HepG2 (cell line): Measurements from ENCODE around the gene SLC51B. TPM values are rescaled to one million over a fixed set of nuclear protein-coding genes. Genes with fewer than 3 reads are reported as not detected.

ENCODE experiments used
- CEBPG ChIP-seq: IDR thresholded peaks from 2 replicates; pipeline ENCODE4 v1.6.1; 2016
- ELF1 ChIP-seq: sonication (generic); formaldehyde crosslinking; IDR thresholded peaks from 2 replicates; pipeline ENCODE4 v1.4.0; 2020; ENCODE audit warnings: missing genetic modification reagents
- FOSL1 ChIP-seq: sonication (generic); formaldehyde crosslinking; IDR thresholded peaks from 2 replicates; pipeline ENCODE4 v1.9.0; 2021; ENCODE audit warnings: missing genetic modification reagents, borderline replicate concordance
- GABPB1 ChIP-seq: IDR thresholded peaks from 2 replicates; pipeline ENCODE4 v1.6.1; 2016; ENCODE audit warnings: mild to moderate bottlenecking, missing genetic modification reagents, moderate library complexity, missing compliant biosample characterization
- GATAD2A ChIP-seq: IDR thresholded peaks from 2 replicates; pipeline ENCODE4 v1.6.1; 2016
- GZF1 ChIP-seq: sonication (generic); formaldehyde crosslinking; IDR thresholded peaks from 2 replicates; pipeline ENCODE4 v1.5.1; 2020; ENCODE audit warnings: mild to moderate bottlenecking, missing genetic modification reagents
- HNF4A ChIP-seq: sonication (generic); formaldehyde crosslinking; IDR thresholded peaks from 2 replicates; pipeline ENCODE4 v1.4.0; 2020; ENCODE audit warnings: missing genetic modification reagents
- HNF4G ChIP-seq, 2 experiments: sonication (generic) in 1 of 2; formaldehyde crosslinking in 1 of 2; IDR thresholded peaks; 2 replicates each; pipeline versions ENCODE4 v1.4.0 to v1.6.1; 2011 to 2020; ENCODE audit warnings: borderline replicate concordance in 2 of 2, low read depth in 2 of 2, mild to moderate bottlenecking in 2 of 2, low read length in 1 of 2, missing genetic modification reagents in 1 of 2, moderate library complexity in 1 of 2
- KAT7 ChIP-seq: IDR thresholded peaks from 2 replicates; pipeline ENCODE4 v1.6.1; 2018; ENCODE audit warnings: borderline replicate concordance, missing compliant biosample characterization
- MBNL3 ChIP-seq: fragments of 250-450 bp; sonication (Bioruptor Pico); conservative IDR thresholded peaks from 2 replicates; pipeline ENCODE4 v1.8.0; 2022; ENCODE audit warnings: mild to moderate bottlenecking, inconsistent platforms
- NFKBIZ ChIP-seq: IDR thresholded peaks from 2 replicates; pipeline ENCODE4 v1.6.1; 2018; ENCODE audit warnings: missing genetic modification reagents, missing compliant biosample characterization
- POGZ ChIP-seq: sonication (generic); formaldehyde crosslinking; IDR thresholded peaks from 2 replicates; pipeline ENCODE4 v1.4.0; 2020; ENCODE audit warnings: mild to moderate bottlenecking, missing genetic modification reagents
- SMARCC2 ChIP-seq: fragments of 450-650 bp; IDR thresholded peaks from 2 replicates; pipeline ENCODE4 v1.6.1; 2017; ENCODE audit warnings: antibody characterized with exemption, mild to moderate bottlenecking
- SNRNP70 ChIP-seq: fragments of 200-400 bp; formaldehyde crosslinking; IDR thresholded peaks from 2 replicates; pipeline ENCODE4 v1.6.1; 2017; ENCODE audit warnings: mild to moderate bottlenecking, low read depth, low read length, moderate library complexity
- SOX13 ChIP-seq, 3 experiments: fragments of 450-650 bp in 1 of 3; sonication (generic) in 1 of 3; formaldehyde crosslinking in 1 of 3; IDR thresholded peaks in 2 of 3; conservative IDR thresholded peaks in 1 of 3; 2 replicates each; pipeline versions ENCODE4 v1.5.0 to v1.6.1; 2016 to 2020; ENCODE audit warnings: antibody characterized with exemption in 1 of 3, mild to moderate bottlenecking in 1 of 3, missing compliant biosample characterization in 1 of 3, missing genetic modification reagents in 1 of 3, moderate library complexity in 1 of 3
- TFAP4 ChIP-seq: sonication (generic); IDR thresholded peaks from 2 replicates; pipeline ENCODE4 v1.6.1; 2016; ENCODE audit warnings: low read depth, borderline replicate concordance
- THYN1 ChIP-seq: sonication (generic); formaldehyde crosslinking; IDR thresholded peaks from 2 replicates; pipeline ENCODE4 v1.8.1; 2023; ENCODE audit warnings: low read depth, mild to moderate bottlenecking, moderate library complexity, missing genetic modification reagents, borderline replicate concordance
- TSC22D2 ChIP-seq: sonication (generic); formaldehyde crosslinking; IDR thresholded peaks from 2 replicates; pipeline ENCODE4 v1.5.1; 2020; ENCODE audit warnings: missing genetic modification reagents, mild to moderate bottlenecking, borderline replicate concordance
- XRCC5 ChIP-seq: fragments of 200-400 bp; formaldehyde crosslinking; optimal IDR thresholded peaks from 2 replicates; pipeline ENCODE3; 2017; ENCODE audit warnings: mild to moderate bottlenecking, low read length
- ZFYVE20 ChIP-seq: sonication (generic); formaldehyde crosslinking; IDR thresholded peaks from 2 replicates; pipeline ENCODE4 v1.8.0; 2023; ENCODE audit warnings: low read depth, mild to moderate bottlenecking, moderate library complexity, missing genetic modification reagents, borderline replicate concordance
- ZNF253 ChIP-seq: sonication (generic); formaldehyde crosslinking; IDR thresholded peaks from 2 replicates; pipeline ENCODE4 v1.8.0; 2022; ENCODE audit warnings: mild to moderate bottlenecking, missing genetic modification reagents, borderline replicate concordance
- ZNF430 ChIP-seq: sonication (generic); formaldehyde crosslinking; IDR thresholded peaks from 2 replicates; pipeline ENCODE4 v1.9.0; 2021; ENCODE audit warnings: mild to moderate bottlenecking, missing genetic modification reagents
- ZNF556 ChIP-seq: sonication (generic); formaldehyde crosslinking; IDR thresholded peaks from 2 replicates; pipeline ENCODE4 v1.4.0; 2020; ENCODE audit warnings: mild to moderate bottlenecking, missing genetic modification reagents, borderline replicate concordance
- ZNF567 ChIP-seq: sonication (generic); formaldehyde crosslinking; IDR thresholded peaks from 2 replicates; pipeline ENCODE4 v1.8.1; 2023; ENCODE audit warnings: mild to moderate bottlenecking, missing genetic modification reagents, borderline replicate concordance
- polyA plus RNA-seq, 8 experiments: library from polyadenylated mRNA; depleted of rRNA in 3 of 8; stranded (reverse) in 7 of 8; unstranded in 1 of 8; fragments of >200 nt; fragmentation: Illumina TruSeq in 4 of 8; extraction: Trizol in 4 of 8; gene quantifications; 2 replicates each; pipeline versions ENCODE4 v1.2.1 to v1.2.3, GENCODE V29; 2011 to 2016; ENCODE audit warnings: low read depth in 4 of 8, missing spikeins in 1 of 8, mixed read lengths in 1 of 8; ENCODE audit not compliant: insufficient read depth in 1 of 8
- total RNA-seq, 5 experiments: library from RNA; depleted of rRNA; stranded (reverse); fragments of >200 nt; fragmentation: Illumina TruSeq; extraction: Trizol; gene quantifications; 2 replicates each; pipeline ENCODE4 v1.2.3, GENCODE V29; 2016; ENCODE audit warnings: low read depth in 1 of 5
- TF ChIP-seq, protein P1 (sequence below): IDR thresholded peaks from 2 replicates; pipeline ENCODE4 v1.6.1; 2016; ENCODE audit warnings: low read depth, missing genetic modification reagents, missing compliant biosample characterization

SLC51B gene
- total and polyA plus RNA-seq, 2 of the 13 experiments (the other 11 are each of a cell fraction or from before 2014, with no cell fraction given), result 14.9 to 17.1 TPM

DNA sequence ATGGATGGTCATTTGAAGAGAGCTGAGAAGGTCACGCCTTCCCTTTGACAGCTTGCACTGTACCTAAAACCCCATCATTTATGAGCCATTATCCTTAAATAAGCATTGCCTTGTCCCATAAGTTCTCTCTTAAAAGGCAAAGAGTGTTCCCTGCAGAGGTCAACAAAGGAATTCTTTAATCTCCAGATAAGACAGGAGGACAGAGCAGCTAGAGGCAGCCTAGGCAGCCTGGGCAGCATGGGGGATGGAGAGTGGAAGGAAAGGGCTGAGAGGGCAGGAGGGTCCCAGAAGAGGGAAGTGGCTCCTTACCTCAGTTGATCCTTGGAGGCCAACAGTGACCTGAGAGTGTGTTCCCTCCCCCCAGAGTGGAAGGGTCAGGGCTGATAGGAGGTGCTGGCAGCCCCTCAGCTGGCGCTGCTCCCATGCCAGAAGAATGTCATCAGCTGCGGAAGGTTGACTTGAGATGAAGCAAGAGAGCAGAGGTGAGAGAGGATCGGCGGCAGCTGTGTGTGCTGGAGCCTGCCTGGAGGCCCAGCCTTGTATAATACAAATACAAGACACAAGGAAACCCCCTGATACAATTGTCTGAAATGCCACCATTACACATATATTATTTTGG lies 44.1 kb downstream of the SLC51B start (continued):
- TF ChIP-seq HNF4G (IDR thresholded peaks at IDR 0.05; ENCODE audit: borderline replicate concordance, low read depth, low read length) (no peak; the same call in 1 of the 2 replicates), HNF4G (CRISPR knock-in tag; IDR thresholded peaks at IDR 0.05; ENCODE audit: borderline replicate concordance, low read depth) (no peak), THYN1 (CRISPR knock-in tag) (no peak), HNF4A (CRISPR knock-in tag) (peak; percentile 34; the same call in 1 of the 2 replicates), SNRNP70 (no peak), NFKBIZ (CRISPR knock-in tag) (no peak), ZFYVE20 (CRISPR knock-in tag) (no peak), POGZ (CRISPR knock-in tag) (no peak), ZNF253 (CRISPR knock-in tag) (no peak), ZNF430 (CRISPR knock-in tag) (no peak), TSC22D2 (CRISPR knock-in tag) (no peak), ZNF567 (CRISPR knock-in tag) (peak; percentile 44; the same call in 1 of the 2 replicates), GATAD2A (CRISPR knock-in tag) (0 out of 2 replicates have a peak, but pooled peaks have one; percentile 23), CEBPG (CRISPR knock-in tag) (peak; percentile 76), XRCC5 (no peak), MBNL3 (CRISPR knock-in tag) (no peak), ELF1 (CRISPR knock-in tag) (no peak), KAT7 (CRISPR knock-in tag) (no peak), ZNF556 (no peak), GABPB1 (CRISPR knock-in tag) (0 out of 2 replicates have a peak, but pooled peaks have one; percentile 14), GZF1 (no peak), FOSL1 (CRISPR knock-in tag) (no peak), SOX13 (IDR thresholded peaks at IDR 0.05) (no peak), SOX13 (CRISPR knock-in tag; conservative IDR thresholded peaks at IDR 0.05 in 1 of 2, IDR thresholded peaks at IDR 0.05 in 1 of 2) (no peak), SMARCC2 (no peak), TFAP4 (peak; percentile 79; the same call in 1 of the 2 replicates)
- TF ChIP-seq, protein P1, sequence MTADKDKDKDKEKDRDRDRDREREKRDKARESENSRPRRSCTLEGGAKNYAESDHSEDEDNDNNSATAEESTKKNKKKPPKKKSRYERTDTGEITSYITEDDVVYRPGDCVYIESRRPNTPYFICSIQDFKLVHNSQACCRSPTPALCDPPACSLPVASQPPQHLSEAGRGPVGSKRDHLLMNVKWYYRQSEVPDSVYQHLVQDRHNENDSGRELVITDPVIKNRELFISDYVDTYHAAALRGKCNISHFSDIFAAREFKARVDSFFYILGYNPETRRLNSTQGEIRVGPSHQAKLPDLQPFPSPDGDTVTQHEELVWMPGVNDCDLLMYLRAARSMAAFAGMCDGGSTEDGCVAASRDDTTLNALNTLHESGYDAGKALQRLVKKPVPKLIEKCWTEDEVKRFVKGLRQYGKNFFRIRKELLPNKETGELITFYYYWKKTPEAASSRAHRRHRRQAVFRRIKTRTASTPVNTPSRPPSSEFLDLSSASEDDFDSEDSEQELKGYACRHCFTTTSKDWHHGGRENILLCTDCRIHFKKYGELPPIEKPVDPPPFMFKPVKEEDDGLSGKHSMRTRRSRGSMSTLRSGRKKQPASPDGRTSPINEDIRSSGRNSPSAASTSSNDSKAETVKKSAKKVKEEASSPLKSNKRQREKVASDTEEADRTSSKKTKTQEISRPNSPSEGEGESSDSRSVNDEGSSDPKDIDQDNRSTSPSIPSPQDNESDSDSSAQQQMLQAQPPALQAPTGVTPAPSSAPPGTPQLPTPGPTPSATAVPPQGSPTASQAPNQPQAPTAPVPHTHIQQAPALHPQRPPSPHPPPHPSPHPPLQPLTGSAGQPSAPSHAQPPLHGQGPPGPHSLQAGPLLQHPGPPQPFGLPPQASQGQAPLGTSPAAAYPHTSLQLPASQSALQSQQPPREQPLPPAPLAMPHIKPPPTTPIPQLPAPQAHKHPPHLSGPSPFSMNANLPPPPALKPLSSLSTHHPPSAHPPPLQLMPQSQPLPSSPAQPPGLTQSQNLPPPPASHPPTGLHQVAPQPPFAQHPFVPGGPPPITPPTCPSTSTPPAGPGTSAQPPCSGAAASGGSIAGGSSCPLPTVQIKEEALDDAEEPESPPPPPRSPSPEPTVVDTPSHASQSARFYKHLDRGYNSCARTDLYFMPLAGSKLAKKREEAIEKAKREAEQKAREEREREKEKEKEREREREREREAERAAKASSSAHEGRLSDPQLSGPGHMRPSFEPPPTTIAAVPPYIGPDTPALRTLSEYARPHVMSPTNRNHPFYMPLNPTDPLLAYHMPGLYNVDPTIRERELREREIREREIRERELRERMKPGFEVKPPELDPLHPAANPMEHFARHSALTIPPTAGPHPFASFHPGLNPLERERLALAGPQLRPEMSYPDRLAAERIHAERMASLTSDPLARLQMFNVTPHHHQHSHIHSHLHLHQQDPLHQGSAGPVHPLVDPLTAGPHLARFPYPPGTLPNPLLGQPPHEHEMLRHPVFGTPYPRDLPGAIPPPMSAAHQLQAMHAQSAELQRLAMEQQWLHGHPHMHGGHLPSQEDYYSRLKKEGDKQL (CRISPR knock-in tag), result no peak
